Adipocyte (in vitro differentiated cells): ENCODE results near the gene LRRC2.

ENCODE experiments used
- DNase-seq: peaks from one replicate; pipeline ENCODE4 v3.0.0-alpha.2; 2015; ENCODE audit warnings: low read depth
- H3K27me3 ChIP-seq: replicated peaks from 2 replicates; pipeline ENCODE4 v1.7.0; 2013; ENCODE audit warnings: mild to moderate bottlenecking, low read length, moderate library complexity; ENCODE audit not compliant: control insufficient read depth, insufficient read depth
- H3K36me3 ChIP-seq: 2 replicates; pipeline ENCODE4 v1.7.0; 2013; ENCODE audit warnings: low read length, mild to moderate bottlenecking, moderate library complexity; ENCODE audit not compliant: control insufficient read depth, insufficient read depth, severe bottlenecking
- H3K4me1 ChIP-seq: 2 replicates; pipeline ENCODE4 v1.7.0; 2013; ENCODE audit warnings: mild to moderate bottlenecking, low read length, moderate library complexity; ENCODE audit not compliant: control insufficient read depth, insufficient read depth
- H3K4me3 ChIP-seq: 2 replicates; pipeline ENCODE4 v1.7.0; 2013; ENCODE audit warnings: mild to moderate bottlenecking, low read length, moderate library complexity
- H3K9ac ChIP-seq: 2 replicates; pipeline ENCODE4 v1.7.0; 2013; ENCODE audit warnings: mild to moderate bottlenecking, low read length, moderate library complexity
- H3K9me3 ChIP-seq: 2 replicates; pipeline ENCODE4 v1.7.0; 2013; ENCODE audit warnings: mild to moderate bottlenecking, low read length, moderate library complexity; ENCODE audit not compliant: control insufficient read depth

The LRRC2 gene

DNA sequence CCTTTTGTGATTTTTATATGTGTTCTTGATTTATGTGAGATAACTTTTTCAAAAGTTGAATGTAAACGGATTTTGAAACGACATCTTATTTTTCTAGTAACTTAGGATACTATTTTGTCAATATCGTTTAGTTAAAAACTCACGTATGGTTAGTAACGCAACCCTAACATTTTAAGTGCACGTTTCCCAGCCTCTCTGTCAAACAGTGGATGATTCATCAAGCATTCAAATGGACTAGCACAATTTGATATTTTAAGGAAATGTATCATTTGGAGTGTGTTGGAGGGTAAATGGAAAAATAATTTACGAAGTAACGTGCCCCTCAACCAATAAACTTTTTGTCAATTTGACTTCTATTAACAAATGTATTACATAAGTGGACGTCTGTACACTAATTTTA is 45.0 kb downstream of the LRRC2 start:
- no peak for DNase-seq
- Histone ChIP-seq H3K27me3 (no peaks in the 10 kb centered on the region), H3K4me1 (no peaks in the 10 kb centered on the region)

DNA sequence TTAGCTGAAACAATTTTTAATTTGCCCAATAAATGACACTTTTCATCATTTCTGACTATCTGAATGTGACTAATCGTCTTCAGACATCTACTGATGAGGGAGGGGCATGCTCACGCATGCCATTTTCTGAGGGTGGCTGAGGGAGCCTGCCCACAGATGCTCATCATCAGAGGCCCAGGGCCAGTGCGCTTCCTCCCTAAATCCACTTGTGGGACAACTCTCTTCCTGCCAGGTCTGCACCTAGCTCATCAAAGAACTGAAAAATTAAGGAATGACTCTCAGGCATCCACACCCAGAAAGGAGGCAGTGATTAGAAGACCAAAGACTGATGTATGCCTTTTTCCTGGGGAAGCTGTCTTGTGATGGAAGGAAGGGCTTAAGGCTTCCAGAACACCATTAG is 45.6 kb downstream of the LRRC2 start:
- Histone ChIP-seq H3K27me3 (no peaks in the 10 kb centered on the region), H3K9me3 (no peaks in the 10 kb centered on the region), H3K9ac (no peak overlapping the region), H3K4me1 (no peaks in the 10 kb centered on the region), H3K4me3 (no peak overlapping the region), H3K36me3 (no peaks in the 10 kb centered on the region)
- DNase-seq: no peak

More for the DNA sequence above, 45.0 kb downstream of the LRRC2 start:
- Histone ChIP-seq H3K9ac (no peak overlapping the region), H3K4me3 (no peak overlapping the region), H3K36me3 (no peaks in the 10 kb centered on the region), H3K9me3 (no peaks in the 10 kb centered on the region)

DNA sequence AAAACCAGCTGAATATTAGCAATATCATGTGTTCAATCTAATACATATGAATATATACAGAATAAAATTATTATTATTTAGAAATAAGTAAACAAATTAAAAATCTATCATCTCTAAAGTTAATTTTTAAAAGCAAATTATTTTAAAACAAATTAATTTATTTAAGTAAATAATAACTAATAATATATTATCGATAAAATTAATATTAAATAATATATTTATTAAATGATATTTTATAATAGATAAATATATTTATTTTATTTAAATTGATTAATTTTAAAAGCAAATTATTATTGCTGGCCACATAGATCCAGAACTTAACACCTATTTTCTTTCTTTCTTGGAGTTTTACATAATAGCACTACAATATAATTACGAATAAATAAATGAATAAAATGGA is 46.1 kb downstream of the LRRC2 start:
- Histone ChIP-seq H3K9ac (no peak overlapping the region), H3K9me3 (no peaks in the 10 kb centered on the region), H3K4me1 (no peaks in the 10 kb centered on the region), H3K4me3 (no peak overlapping the region), H3K27me3 (no peaks in the 10 kb centered on the region), H3K36me3 (no peaks in the 10 kb centered on the region)
- no peak for DNase-seq

DNA sequence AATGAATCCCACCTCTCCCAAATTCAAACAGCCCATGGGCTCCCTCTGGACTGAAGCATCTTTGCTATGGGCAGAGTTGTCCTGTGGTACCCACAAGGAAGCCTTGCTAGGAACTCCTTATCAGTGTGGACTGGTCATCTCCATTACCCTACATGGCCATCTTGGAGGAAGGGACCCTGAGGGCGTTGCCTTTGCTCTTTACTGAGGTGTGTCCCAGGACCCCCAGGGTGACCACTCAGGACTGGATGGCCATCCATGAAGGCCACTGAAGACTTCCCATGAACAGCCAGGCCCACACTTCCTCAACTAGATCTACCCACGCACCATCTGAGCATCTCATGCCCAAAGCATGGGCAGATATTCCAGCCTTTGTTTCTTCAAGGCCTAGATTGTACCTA is 48.3 kb downstream of the LRRC2 start:
- Histone ChIP-seq H3K9me3 (no peaks in the 10 kb centered on the region), H3K27me3 (no peaks in the 10 kb centered on the region), H3K4me1 (no peaks in the 10 kb centered on the region), H3K36me3 (no peaks in the 10 kb centered on the region), H3K9ac (no peak overlapping the region), H3K4me3 (no peak overlapping the region)
- no peak for DNase-seq

DNA sequence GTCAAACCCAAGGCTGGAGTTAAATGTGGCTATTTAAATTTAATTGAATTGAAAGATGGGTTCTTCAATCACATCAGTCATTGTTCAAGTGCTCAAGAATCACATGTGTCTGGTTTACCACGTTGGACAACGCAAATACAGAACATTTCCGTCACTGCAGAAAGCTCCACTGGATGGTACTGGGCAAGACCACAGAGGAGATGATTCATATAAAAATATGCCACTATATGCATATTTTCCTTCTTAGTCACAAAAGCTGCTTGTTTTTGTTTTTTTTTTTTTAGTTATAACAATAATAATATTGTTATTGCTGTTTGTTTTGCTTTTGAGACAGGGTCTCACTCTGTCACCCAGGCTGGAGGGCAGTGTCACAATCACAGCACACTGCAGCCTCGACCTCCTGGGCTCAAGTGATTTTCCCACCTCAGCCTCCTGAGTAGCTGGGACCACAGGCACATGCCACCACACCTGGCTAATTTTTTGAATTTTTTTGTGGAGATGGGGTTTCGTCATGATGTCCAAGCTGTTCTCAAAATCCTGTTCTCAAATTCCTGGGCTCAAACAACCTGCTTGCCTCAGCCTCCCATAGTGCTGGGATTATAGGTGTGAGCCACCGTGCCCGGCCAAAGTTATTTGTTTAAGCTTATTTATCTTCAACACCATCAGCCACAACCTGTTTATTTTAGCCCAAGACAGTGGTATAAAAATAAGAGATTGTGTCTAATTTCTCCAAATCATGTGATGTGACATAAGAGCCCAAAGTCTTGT is 48.9 kb downstream of the LRRC2 start:
- Histone ChIP-seq H3K9me3 (no peaks in the 10 kb centered on the region), H3K36me3 (no peaks in the 10 kb centered on the region)

DNA sequence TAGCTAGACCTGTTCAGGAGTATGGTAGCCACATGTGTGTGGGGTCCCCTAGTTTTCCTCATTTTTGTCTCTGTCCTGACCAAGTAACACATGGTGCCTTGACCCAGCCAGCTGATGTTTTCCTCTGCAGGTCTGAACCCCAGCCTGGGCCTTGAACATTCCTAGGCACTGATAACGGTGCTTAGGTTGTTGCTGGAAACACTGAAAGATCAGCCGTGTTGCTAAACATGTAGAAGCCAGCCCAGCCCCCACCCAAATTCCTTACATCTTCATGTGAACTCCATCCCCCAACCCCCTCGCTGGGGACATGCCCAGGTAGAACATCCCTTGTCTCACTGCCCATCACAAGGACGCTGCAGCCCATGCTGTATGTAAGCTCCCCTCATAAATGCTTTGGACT is 49.6 kb downstream of the LRRC2 start:
- H3K9ac ChIP-seq: no peak overlapping the region
- no peaks in the 10 kb centered on the region for H3K36me3 ChIP-seq
- no peaks in the 10 kb centered on the region for H3K9me3 ChIP-seq
- no peak for DNase-seq
- no peaks in the 10 kb centered on the region for H3K27me3 ChIP-seq
- no peaks in the 10 kb centered on the region for H3K4me1 ChIP-seq
- no peak overlapping the region for H3K4me3 ChIP-seq

More for the DNA sequence above, 48.9 kb downstream of the LRRC2 start:
- Histone ChIP-seq H3K4me1 (no peaks in the 10 kb centered on the region), H3K27me3 (no peaks in the 10 kb centered on the region), H3K9ac (no peak overlapping the region), H3K4me3 (no peak overlapping the region)
- DNase-seq: peak; percentile 78

DNA sequence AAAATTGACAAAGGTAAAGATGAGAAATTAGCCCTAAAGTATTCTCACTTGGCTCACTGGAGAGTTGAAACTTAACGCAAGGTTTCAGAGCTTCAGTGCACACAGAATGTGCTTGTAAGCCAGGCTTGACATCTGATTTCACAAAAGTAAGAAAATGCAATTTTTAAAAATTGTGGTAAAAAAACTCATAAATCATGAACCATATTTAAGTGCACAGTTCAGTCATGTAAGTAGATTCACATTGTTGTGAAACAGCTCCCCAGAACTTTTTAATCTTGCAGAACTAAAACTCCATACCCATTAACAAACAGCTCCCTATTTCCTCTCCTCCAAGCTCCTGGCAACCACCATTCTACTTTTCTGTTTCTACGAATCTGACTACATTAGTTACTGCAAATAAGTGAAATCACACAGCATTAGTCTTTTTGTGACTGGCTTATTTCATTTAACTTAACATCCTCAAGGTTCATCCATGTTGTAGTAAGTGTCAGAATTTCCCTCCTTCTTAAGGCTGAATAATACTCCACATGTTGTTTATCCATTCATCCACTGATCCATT is 53.8 kb downstream of the LRRC2 start:
- no peaks in the 10 kb centered on the region for H3K36me3 ChIP-seq
- H3K4me3 ChIP-seq: no peak overlapping the region
- H3K9ac ChIP-seq: no peak overlapping the region
- no peaks in the 10 kb centered on the region for H3K4me1 ChIP-seq
- DNase-seq: no peak
- H3K9me3 ChIP-seq: no peaks in the 10 kb centered on the region
- H3K27me3 ChIP-seq: no peaks in the 10 kb centered on the region

DNA sequence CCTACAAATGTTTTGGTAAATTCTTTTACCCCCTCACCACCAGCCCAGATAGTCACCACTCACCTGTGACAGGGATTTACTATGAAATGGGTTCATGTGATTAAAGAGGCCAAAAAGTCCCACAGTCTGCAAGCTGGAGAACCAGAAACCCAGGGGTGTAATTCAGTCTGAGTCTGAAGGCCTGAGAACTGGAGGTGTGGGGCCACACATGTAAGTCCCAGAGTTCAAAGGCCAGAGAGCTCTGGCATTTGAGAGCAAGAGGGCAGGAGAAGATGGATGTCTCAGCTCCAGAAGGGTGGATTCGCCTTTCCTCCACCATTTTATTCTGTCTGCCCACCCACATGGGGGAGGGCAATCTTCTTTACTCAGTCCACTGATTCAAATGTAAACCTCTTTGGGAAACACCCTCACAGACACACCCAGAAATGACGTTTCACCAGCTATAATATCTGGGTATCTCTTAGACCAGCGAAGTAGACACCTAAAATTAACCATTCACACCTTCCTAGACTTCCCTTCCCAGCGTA is 56.4 kb downstream of the LRRC2 start:
- H3K9me3 ChIP-seq: no peaks in the 10 kb centered on the region
- no peaks in the 10 kb centered on the region for H3K27me3 ChIP-seq
- H3K9ac ChIP-seq: no peak overlapping the region
- no peak overlapping the region for H3K4me3 ChIP-seq
- H3K36me3 ChIP-seq: no peaks in the 10 kb centered on the region
- no peak for DNase-seq
- no peaks in the 10 kb centered on the region for H3K4me1 ChIP-seq

DNA sequence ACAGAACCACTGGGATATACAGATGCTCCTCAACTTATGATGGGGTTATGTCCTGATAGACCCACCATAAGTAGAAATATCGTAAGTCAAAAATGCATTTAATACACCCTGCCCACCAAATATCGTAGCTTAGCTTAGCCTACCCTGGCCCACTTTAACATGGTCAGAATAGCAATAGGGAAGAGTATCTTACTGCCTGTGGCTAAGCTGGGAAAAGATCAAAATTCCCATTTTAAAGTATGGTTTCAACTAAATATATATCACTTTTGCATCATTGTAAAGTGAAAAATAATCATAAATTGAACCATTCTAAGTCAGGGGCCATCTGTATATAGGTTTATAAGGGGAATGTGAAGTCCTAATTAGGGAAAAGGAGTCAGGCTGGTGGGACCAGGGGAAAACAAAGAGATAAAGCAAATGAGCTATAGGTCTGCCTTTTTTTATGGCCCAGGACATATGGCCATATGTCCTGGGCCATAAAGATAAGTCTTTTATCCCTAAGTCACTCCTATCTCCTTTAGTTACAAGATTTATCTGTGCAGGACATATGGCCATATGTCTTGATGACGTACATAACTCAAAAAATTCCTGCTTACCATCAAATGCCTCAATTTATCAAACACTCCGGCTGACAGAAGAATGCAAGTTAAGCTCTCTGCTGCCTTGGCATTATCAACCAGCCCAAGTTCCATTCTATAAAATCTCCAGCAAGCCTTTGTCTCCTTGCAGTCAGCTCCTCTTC is 57.1 kb downstream of the LRRC2 start:
- no peak for DNase-seq
- Histone ChIP-seq H3K9ac (no peak overlapping the region), H3K9me3 (no peaks in the 10 kb centered on the region), H3K27me3 (no peaks in the 10 kb centered on the region), H3K4me3 (no peak overlapping the region), H3K4me1 (no peaks in the 10 kb centered on the region), H3K36me3 (no peaks in the 10 kb centered on the region)

DNA sequence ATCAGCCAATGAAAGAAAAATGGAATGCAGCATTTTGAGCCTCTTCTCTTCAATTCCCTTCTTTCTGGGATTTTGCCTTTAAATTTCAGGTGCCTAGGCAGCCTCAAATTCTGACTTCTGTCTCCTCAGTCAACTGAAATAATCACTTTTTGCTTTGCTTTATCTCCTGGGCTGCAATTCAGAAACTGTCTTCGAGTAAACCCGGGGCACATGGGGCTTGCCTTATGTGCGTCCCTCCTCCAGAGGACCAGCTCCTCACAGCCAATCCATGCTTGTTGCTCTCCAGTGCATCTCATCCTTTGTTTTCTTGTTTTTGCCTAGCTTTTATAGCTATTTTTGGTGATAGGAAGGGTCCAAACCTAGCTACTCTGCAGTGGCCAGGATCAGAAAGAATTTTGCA is 59.6 kb downstream of the LRRC2 start:
- no peaks in the 10 kb centered on the region for H3K9me3 ChIP-seq
- H3K9ac ChIP-seq: no peak overlapping the region
- H3K4me3 ChIP-seq: no peak overlapping the region
- no peaks in the 10 kb centered on the region for H3K4me1 ChIP-seq
- H3K27me3 ChIP-seq: no peaks in the 10 kb centered on the region
- no peak for DNase-seq
- no peaks in the 10 kb centered on the region for H3K36me3 ChIP-seq

DNA sequence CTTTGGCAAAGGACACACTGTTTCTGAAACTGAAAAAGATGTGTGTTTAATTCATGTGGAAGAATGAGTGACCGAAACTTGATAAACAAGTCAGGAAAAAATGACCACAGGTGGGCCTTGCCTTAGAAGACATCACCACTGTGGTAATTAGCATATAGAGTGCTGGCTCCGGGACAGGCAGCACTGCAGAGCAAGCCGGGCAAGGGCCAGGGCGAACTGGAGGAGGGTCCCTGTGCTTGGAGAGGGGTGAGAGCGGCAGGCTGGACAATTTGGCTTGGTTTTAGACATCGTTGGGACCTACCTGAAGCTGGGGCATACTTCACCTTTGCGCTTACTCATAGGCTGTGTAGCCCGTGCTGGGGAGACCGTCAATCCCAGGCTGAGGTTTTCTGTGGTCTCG is 60.1 kb downstream of the LRRC2 start:
- no peaks in the 10 kb centered on the region for H3K4me1 ChIP-seq
- no peaks in the 10 kb centered on the region for H3K36me3 ChIP-seq

More for the DNA sequence above, 60.1 kb downstream of the LRRC2 start:
- Histone ChIP-seq H3K27me3 (no peaks in the 10 kb centered on the region), H3K9me3 (no peaks in the 10 kb centered on the region), H3K9ac (no peak overlapping the region), H3K4me3 (no peak overlapping the region)
- no peak for DNase-seq
